A673 (cell line): Measurements from ENCODE around the gene CRB2.

Source experiments
- EZH2 ChIP-seq: fragments of 200-600 bp; sonication (generic); IDR thresholded peaks from 2 replicates; pipeline ENCODE4 v1.6.1; 2017; ENCODE audit warnings: borderline replicate concordance, low read depth, mild to moderate bottlenecking, mixed read lengths, antibody characterized with exemption, low read length; ENCODE audit not compliant: poor library complexity, severe bottlenecking
- TF ChIP-seq, protein P1 (sequence below): fragments of 300-800, 200-600 bp; sonication (generic); conservative IDR thresholded peaks from 2 replicates; pipeline ENCODE4 v1.5.1; 2017; ENCODE audit warnings: low read depth, mild to moderate bottlenecking, antibody characterized with exemption, low read length, moderate library complexity, mixed read lengths

DNA sequence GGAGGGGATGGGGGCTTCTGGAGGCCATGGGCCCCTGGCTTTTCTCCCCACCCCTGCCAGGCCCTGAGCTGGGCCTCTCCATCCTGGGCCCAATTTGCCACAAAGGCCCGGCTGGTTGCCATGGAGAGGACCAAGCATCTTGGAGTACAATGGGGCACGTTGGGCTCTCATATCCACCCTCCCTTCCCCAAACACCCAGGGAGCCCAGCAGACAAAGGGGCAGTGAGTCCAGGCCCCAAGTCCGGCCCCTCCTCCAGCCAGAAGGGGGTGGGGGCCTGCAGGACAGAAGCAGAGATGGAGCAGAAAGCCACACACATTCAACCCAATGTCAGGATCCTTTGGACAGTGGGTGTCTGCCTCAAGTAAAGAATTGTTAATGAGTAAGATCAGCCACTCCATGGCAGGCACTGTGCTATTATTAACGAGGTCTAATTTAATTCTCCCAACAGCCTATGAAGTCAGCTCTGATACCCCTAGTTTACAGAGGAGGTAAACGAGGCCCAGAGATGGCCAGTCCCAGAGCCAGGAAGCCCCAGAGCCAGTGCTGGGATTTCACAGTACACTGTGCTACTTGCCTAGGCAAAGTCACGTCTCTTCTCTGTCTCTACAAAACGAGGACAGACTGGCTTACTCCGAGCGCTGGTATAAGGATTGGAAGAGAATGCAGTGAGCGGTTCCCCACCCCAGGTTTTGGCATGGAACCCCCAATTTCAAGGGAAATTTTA lies 2.3 kb downstream of the CRB2 start:
- TF ChIP-seq, protein P1, sequence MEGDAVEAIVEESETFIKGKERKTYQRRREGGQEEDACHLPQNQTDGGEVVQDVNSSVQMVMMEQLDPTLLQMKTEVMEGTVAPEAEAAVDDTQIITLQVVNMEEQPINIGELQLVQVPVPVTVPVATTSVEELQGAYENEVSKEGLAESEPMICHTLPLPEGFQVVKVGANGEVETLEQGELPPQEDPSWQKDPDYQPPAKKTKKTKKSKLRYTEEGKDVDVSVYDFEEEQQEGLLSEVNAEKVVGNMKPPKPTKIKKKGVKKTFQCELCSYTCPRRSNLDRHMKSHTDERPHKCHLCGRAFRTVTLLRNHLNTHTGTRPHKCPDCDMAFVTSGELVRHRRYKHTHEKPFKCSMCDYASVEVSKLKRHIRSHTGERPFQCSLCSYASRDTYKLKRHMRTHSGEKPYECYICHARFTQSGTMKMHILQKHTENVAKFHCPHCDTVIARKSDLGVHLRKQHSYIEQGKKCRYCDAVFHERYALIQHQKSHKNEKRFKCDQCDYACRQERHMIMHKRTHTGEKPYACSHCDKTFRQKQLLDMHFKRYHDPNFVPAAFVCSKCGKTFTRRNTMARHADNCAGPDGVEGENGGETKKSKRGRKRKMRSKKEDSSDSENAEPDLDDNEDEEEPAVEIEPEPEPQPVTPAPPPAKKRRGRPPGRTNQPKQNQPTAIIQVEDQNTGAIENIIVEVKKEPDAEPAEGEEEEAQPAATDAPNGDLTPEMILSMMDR = no peak
- TF ChIP-seq EZH2 = no peak
